Measurements from ENCODE around the gene DISC1.

- TF ChIP-seq POLR2A (IDR thresholded peaks at IDR 0.05) = no peak
- TF ChIP-seq, protein P1, sequence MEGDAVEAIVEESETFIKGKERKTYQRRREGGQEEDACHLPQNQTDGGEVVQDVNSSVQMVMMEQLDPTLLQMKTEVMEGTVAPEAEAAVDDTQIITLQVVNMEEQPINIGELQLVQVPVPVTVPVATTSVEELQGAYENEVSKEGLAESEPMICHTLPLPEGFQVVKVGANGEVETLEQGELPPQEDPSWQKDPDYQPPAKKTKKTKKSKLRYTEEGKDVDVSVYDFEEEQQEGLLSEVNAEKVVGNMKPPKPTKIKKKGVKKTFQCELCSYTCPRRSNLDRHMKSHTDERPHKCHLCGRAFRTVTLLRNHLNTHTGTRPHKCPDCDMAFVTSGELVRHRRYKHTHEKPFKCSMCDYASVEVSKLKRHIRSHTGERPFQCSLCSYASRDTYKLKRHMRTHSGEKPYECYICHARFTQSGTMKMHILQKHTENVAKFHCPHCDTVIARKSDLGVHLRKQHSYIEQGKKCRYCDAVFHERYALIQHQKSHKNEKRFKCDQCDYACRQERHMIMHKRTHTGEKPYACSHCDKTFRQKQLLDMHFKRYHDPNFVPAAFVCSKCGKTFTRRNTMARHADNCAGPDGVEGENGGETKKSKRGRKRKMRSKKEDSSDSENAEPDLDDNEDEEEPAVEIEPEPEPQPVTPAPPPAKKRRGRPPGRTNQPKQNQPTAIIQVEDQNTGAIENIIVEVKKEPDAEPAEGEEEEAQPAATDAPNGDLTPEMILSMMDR (IDR thresholded peaks at IDR 0.05) = no peak
Measured at GRCh38 chr1:231855926-231856325, 229.3 kb downstream of the DISC1 start.
